IMR-90 (cell line): Measurements from ENCODE around the gene CLASP1. TPM values are rescaled to one million over a fixed set of nuclear protein-coding genes. Genes with fewer than 3 reads are reported as not detected.

Experiments
- ATAC-seq: fragments of 200-7000 bp; cut with Tn5 transposase; 2 replicates; pipeline ENCODE4 v1.9.1; 2020; ENCODE audit warnings: low read depth, mild to moderate bottlenecking, moderate library complexity
- BruUV-seq: library from RNA; stranded (reverse); fragments of 400-500 nt; replicated peaks from 2 replicates; lab custom pipeline; 2021; lab: Mats Ljungman, UMichigan
- CTCF ChIA-PET: fragments of 300-600 bp; formaldehyde crosslinking; extraction: SDS; loops from one replicate; lab custom pipeline; 2021; ENCODE audit warnings: antibody characterized with exemption; lab: Yijun Ruan, JAX
- POLR2A ChIA-PET: fragments of 300-600 bp; sonication (Branson Sonifier 250); formaldehyde crosslinking; loops from one replicate; lab custom pipeline; 2022; ENCODE audit warnings: antibody characterized with exemption; ENCODE audit not compliant: unreplicated experiment; lab: Charles Lee
- DNase-seq: peaks from one replicate; pipeline ENCODE4 v3.0.0; 2013
- H2AFZ ChIP-seq: replicated peaks from 2 replicates; pipeline ENCODE3; 2013; ENCODE audit warnings: low read length, mild to moderate bottlenecking; ENCODE audit not compliant: poor library complexity
- H2AK5ac ChIP-seq: 2 replicates; pipeline ENCODE4 v1.6.1; 2013; ENCODE audit warnings: low read depth, low read length, inconsistent platforms
- H2AK9ac ChIP-seq: replicated peaks from 2 replicates; pipeline ENCODE3; 2013; ENCODE audit warnings: mild to moderate bottlenecking, low read depth, low read length, moderate library complexity; ENCODE audit not compliant: poor library complexity
- H2BK120ac ChIP-seq: 2 replicates; pipeline ENCODE4 v1.6.1; 2013; ENCODE audit warnings: low read depth, low read length, inconsistent platforms
- H2BK15ac ChIP-seq: 3 replicates; pipeline ENCODE4 v1.6.1; 2013; ENCODE audit warnings: low read depth, low read length, inconsistent platforms
- H2BK20ac ChIP-seq: 2 replicates; pipeline ENCODE4 v1.6.1; 2013; ENCODE audit warnings: low read depth, mild to moderate bottlenecking, inconsistent platforms, low read length, moderate library complexity
- H2BK5ac ChIP-seq: 2 replicates; pipeline ENCODE4 v1.6.1; 2013; ENCODE audit warnings: mild to moderate bottlenecking, low read depth, low read length, inconsistent platforms; ENCODE audit not compliant: poor library complexity, severe bottlenecking
- H3K14ac ChIP-seq: replicated peaks from 2 replicates; pipeline ENCODE4 v1.6.1; 2013; ENCODE audit warnings: low read depth, low read length, inconsistent platforms
- H3K18ac ChIP-seq: 2 replicates; pipeline ENCODE4 v1.6.1; 2013; ENCODE audit warnings: low read depth, low read length, control low read depth
- H3K23ac ChIP-seq: 2 replicates; pipeline ENCODE4 v1.6.1; 2013; ENCODE audit warnings: low read depth, low read length, inconsistent platforms
- H3K27ac ChIP-seq: 2 replicates; pipeline ENCODE4 v1.5.1; 2013; ENCODE audit warnings: mild to moderate bottlenecking, control low read depth, low read length; ENCODE audit not compliant: insufficient read depth
- H3K27me3 ChIP-seq: 2 replicates; pipeline ENCODE4 v1.6.1; 2013; ENCODE audit warnings: low read length; ENCODE audit not compliant: control insufficient read depth, insufficient read depth
- H3K36me3 ChIP-seq: 2 replicates; pipeline ENCODE4 v1.6.1; 2013; ENCODE audit warnings: low read length, mixed read lengths; ENCODE audit not compliant: control insufficient read depth, insufficient read depth
- H3K4ac ChIP-seq: 2 replicates; pipeline ENCODE4 v1.6.1; 2013; ENCODE audit warnings: low read depth, low read length, inconsistent platforms
- H3K4me1 ChIP-seq: 2 replicates; pipeline ENCODE4 v1.6.1; 2013; ENCODE audit warnings: low read length, mixed read lengths; ENCODE audit not compliant: control insufficient read depth, insufficient read depth
- H3K4me2 ChIP-seq: 2 replicates; pipeline ENCODE4 v1.6.1; 2013; ENCODE audit warnings: low read depth, mild to moderate bottlenecking, control low read depth, low read length, moderate library complexity
- H3K4me3 ChIP-seq: 2 replicates; pipeline ENCODE4 v1.5.1; 2013; ENCODE audit warnings: low read depth, mild to moderate bottlenecking, control low read depth, low read length, moderate library complexity; ENCODE audit not compliant: insufficient read depth
- H3K56ac ChIP-seq: 2 replicates; pipeline ENCODE4 v1.6.1; 2013; ENCODE audit warnings: low read length, inconsistent platforms; ENCODE audit not compliant: insufficient read depth; ENCODE audit errors: extremely low read depth
- H3K79me1 ChIP-seq, 2 experiments: 2 replicates each; pipeline ENCODE4 v1.6.1; 2013; ENCODE audit warnings: low read length in 2 of 2, inconsistent platforms in 1 of 2, low read depth in 1 of 2
- H3K9ac ChIP-seq: 2 replicates; pipeline ENCODE4 v1.6.1; 2013; ENCODE audit warnings: low read depth, low read length, control low read depth
- H3K9me1 ChIP-seq: 2 replicates; pipeline ENCODE4 v1.6.1; 2013; ENCODE audit warnings: low read length, inconsistent platforms; ENCODE audit not compliant: insufficient read depth
- H3K9me3 ChIP-seq: 2 replicates; pipeline ENCODE4 v1.6.1; 2013; ENCODE audit warnings: low read length; ENCODE audit not compliant: control insufficient read depth, insufficient read depth
- H4K20me1 ChIP-seq: 2 replicates; pipeline ENCODE4 v1.6.1; 2013; ENCODE audit warnings: low read length, inconsistent platforms; ENCODE audit not compliant: insufficient read depth
- H4K5ac ChIP-seq: 2 replicates; pipeline ENCODE4 v1.6.1; 2013; ENCODE audit warnings: mild to moderate bottlenecking, low read depth, low read length, control low read depth
- H4K8ac ChIP-seq, 2 experiments: 2 replicates each; pipeline ENCODE4 v1.6.1; 2013; ENCODE audit warnings: low read depth in 2 of 2, low read length in 2 of 2, control low read depth in 1 of 2, inconsistent platforms in 1 of 2
- H4K91ac ChIP-seq: 2 replicates; pipeline ENCODE4 v1.6.1; 2013; ENCODE audit warnings: low read depth, low read length, inconsistent platforms; ENCODE audit not compliant: insufficient read depth
- MAFK ChIP-seq: IDR thresholded peaks from 2 replicates; pipeline ENCODE4 v1.6.1; 2012; ENCODE audit warnings: low read depth, low read length, improper control_type of control experiment
- RAD21 ChIP-seq: IDR thresholded peaks from 2 replicates; pipeline ENCODE4 v1.6.1; 2012; ENCODE audit warnings: low read length, improper control_type of control experiment
- WGBS, 2 experiments: methylation state at CpG; one replicate each; pipeline versions ENCODE4 v1.1.5 to v1.1.7; 2013; ENCODE audit warnings: missing lambda C conversion rate in 2 of 2; ENCODE audit not compliant: insufficient read length in 1 of 2; ENCODE audit errors: extremely low coverage in 2 of 2; 5-methylcytosine and 5-hydroxymethylcytosine counted together
- dilution Hi-C: fragments of 300-500 bp; cut with HindIII; formaldehyde crosslinking; loops from one replicate; pipeline ENCODE4 v1.14.3; 2018; ENCODE audit warnings: low sequenced_read_pairs; ENCODE audit not compliant: unreplicated experiment
- in situ Hi-C: fragments of 300-500 bp; cut with MboI; formaldehyde crosslinking; loops from 3 replicates; pipeline ENCODE4 v1.14.3; 2019; ENCODE audit warnings: low sequenced_read_pairs, inconsistent platforms, mixed read lengths
- intact Hi-C: fragments of 100-400 bp; cut with micrococcal nuclease; formaldehyde crosslinking; loops from 2 replicates; pipeline ENCODE4 v1.10.0; 2022
- polyA plus RNA-seq, 3 experiments: library from polyadenylated mRNA; depleted of rRNA; stranded (reverse); fragments of >200 nt; gene quantifications; 2 replicates each; pipeline ENCODE4 v1.2.3, GENCODE V29; 2012; ENCODE audit warnings: low replicate concordance in 1 of 3
- total RNA-seq: library from RNA; depleted of rRNA; stranded (reverse); fragments of >200 nt; gene quantifications from 2 replicates; pipeline ENCODE4 v1.2.3, GENCODE V29; 2012

CLASP1 gene
- total and polyA plus RNA-seq, 2 of the 4 experiments (the other 2 are of a cell fraction), result 12.3 to 33.7 TPM

GRCh38 chr2:121362226-121362625 is 287.0 kb downstream of the CLASP1 start:
- Histone ChIP-seq H2BK15ac (no peak overlapping the region), H3K4ac (peak overlapping the region; percentile 23; the same call in 1 of the 2 replicates), H4K5ac (no peak overlapping the region), H3K23ac (no peak overlapping the region), H3K27ac (no peak overlapping the region), H2BK5ac (peak overlapping the region; percentile 15), H3K18ac (no peak overlapping the region), H2AFZ (no peak overlapping the region), H2AK5ac (peak overlapping the region; percentile 36), H3K36me3 (peaks cover 39% of the 10 kb centered on the region), H4K20me1 (peaks cover 7% of the 10 kb centered on the region; the same call in 1 of the 2 replicates), H4K91ac (peak overlapping the region; percentile 32; the same call in 1 of the 2 replicates), H3K79me1 (peaks cover 0 to 67% of the 10 kb centered on the region in 2 experiments; a peak in 3 of 4 replicates), H3K4me1 (peaks cover 29% of the 10 kb centered on the region), H3K9me1 (peaks cover 55% of the 10 kb centered on the region), H2AK9ac (no peak overlapping the region), H3K9ac (no peak overlapping the region), H2BK20ac (peak overlapping the region; percentile 9; the same call in 1 of the 2 replicates), H3K14ac (peak overlapping the region; percentile 49; the same call in 1 of the 2 replicates), H3K56ac (no peak overlapping the region), H3K27me3 (no peaks in the 10 kb centered on the region), H3K4me3 (no peak overlapping the region), H3K4me2 (no peak overlapping the region), H4K8ac (0 out of 4 replicates have a peak overlapping the region, but pooled peaks of 1 of the 2 experiments have one; percentile 24), H3K9me3 (no peaks in the 10 kb centered on the region), H2BK120ac (peak overlapping the region; percentile 37; the same call in 1 of the 2 replicates)
- ATAC-seq, result no peak
- TF ChIP-seq MAFK, result peak; percentile 74
- no peak for TF ChIP-seq RAD21
- ChIA-PET POLR2A (no interaction called here), CTCF (interaction anchor here (0.6 kb wide), 1 partner anchor 445 kb away, joined by 6 read pairs; no protein-coding TSS in a partner anchor)
- intact Hi-C loops (no loop called here), in situ Hi-C loops (loop anchor here (25.0 kb wide), 1 partner anchor 675 kb away; no protein-coding TSS in a partner anchor), dilution Hi-C loops (no loop called here)
- no CpG with 5 or more reads among the region's 1 CpG for WGBS, 2 experiments
- no TSS peak for BruUV-seq
- DNase-seq, result no peak
